ENCODE results near the gene LBH. TPM values are rescaled to one million over a fixed set of nuclear protein-coding genes. Genes with fewer than 3 reads are reported as not detected.
A peak's percentile ranks its signal among the peaks of the same experiment; 100 is the strongest.

Gene LBH
- total RNA-seq (2021; ENCODE audit: unreplicated experiment) (1.2 TPM), Bru-seq, nascent RNA (percentile 8 among the genes with signal in this experiment), BruChase-seq, experiment 1, labeled RNA remaining after a 6-hour chase (percentile 4 among the genes with signal in this experiment), BruChase-seq, experiment 2, labeled RNA remaining after a 2-hour chase (percentile 8 among the genes with signal in this experiment)
- polyA plus RNA-seq (2012) = 0.23 and 0.39 TPM in 2 replicates
- long read RNA-seq, partial matches to known transcripts = 0 of 1 reads
- long read RNA-seq, other reads (novel, unspliced or antisense) = 1 of 1 reads

DNA sequence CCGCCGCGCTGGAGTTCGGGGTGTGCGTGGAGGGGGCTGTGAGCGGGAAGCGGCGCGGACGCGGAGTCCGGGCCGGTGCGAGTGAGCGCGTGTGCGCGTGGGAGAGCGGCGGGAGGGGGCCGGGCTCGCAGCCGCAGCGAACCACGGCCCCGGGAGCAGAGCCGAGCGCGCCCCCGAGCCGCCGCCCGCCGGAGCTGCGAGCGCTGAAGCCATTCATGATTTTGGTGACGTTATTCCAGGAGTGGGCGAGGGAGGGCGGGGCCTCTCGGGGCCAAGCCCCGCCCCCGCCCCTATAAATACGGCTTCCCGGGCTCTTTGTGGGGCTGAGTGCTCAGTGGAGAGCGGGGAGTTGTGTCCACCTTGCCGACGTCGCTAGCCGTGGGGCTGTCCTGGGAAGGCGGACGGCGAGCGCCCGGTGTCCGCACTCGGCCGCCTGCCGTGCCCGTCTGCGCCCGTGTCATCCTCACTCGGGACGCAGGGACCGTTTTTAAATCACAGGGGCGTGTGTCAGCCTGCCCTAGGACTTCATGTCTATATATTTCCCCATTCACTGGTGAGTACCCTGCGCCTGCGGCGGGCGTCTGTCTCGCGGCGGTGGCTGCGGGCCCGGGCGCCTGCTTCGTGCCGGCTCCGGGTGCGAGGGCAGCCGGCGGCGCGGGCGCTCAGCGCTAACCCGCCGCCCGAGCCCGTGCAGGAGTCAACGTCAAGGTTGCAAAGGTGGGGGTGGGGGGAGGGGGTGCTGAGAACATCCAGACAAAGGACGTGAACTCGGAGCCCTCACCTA is at the start of gene LBH:
LBH (plus strand) TSS at position 323 of the 784 bp plus-strand sequence; CDS start at position 528, 205 bp downstream.
- Histone ChIP-seq H2AFZ (ENCODE audit: low read depth, low read length, poor library complexity, severe bottlenecking) (no peak within 1 kb of the TSS), H3K9me2 (ENCODE audit: insufficient read depth) (no peaks in the 10 kb centered on the region), H3K36me3 (ENCODE audit: control insufficient read depth in 1 of 2, insufficient read depth in 2 of 2, low read length in 2 of 2) (no peaks in the 10 kb centered on the region), H3K27ac (ENCODE audit: low read depth, low read length) (no peak within 1 kb of the TSS), H3K9me3 (ENCODE audit: control insufficient read depth in 1 of 2, insufficient read depth in 1 of 2, low read depth in 1 of 2, low read length in 2 of 2) (no peaks in the 10 kb centered on the region), H3K27me3 (ENCODE audit: insufficient read depth, low read length) (peaks cover 12% of the 10 kb centered on the region; the same call in 1 of the 2 replicates), H3K4me1 (ENCODE audit: control insufficient read depth in 1 of 2, insufficient read depth in 2 of 2, low read length in 2 of 2) (no peaks in the 10 kb centered on the region), H3K9ac (ENCODE audit: low read length) (no peak within 1 kb of the TSS), H4K20me1 (ENCODE audit: insufficient read depth) (no peaks in the 10 kb centered on the region), H3K4me2 (ENCODE audit: low read length) (no peak within 1 kb of the TSS), H3K4me3 (replicated peaks in 1 of 2; ENCODE audit: low read depth in 1 of 2, low read length in 2 of 2) (no peak within 1 kb of the TSS), H3K79me2 (ENCODE audit: insufficient read depth, low read length) (no peaks in the 10 kb centered on the region)
- ATAC-seq (no peak), DNase-seq (ENCODE audit: low read depth, low spot score) (no peak)
- TF ChIP-seq, protein P1, sequence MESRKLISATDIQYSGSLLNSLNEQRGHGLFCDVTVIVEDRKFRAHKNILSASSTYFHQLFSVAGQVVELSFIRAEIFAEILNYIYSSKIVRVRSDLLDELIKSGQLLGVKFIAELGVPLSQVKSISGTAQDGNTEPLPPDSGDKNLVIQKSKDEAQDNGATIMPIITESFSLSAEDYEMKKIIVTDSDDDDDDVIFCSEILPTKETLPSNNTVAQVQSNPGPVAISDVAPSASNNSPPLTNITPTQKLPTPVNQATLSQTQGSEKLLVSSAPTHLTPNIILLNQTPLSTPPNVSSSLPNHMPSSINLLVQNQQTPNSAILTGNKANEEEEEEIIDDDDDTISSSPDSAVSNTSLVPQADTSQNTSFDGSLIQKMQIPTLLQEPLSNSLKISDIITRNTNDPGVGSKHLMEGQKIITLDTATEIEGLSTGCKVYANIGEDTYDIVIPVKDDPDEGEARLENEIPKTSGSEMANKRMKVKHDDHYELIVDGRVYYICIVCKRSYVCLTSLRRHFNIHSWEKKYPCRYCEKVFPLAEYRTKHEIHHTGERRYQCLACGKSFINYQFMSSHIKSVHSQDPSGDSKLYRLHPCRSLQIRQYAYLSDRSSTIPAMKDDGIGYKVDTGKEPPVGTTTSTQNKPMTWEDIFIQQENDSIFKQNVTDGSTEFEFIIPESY (IDR thresholded peaks at IDR 0.05; ENCODE audit: extremely low read depth, insufficient replicate concordance, low read length) = no peak
- TF ChIP-seq RAD21 (IDR thresholded peaks at IDR 0.05; ENCODE audit: low read depth) (no peak), POLR2A (IDR thresholded peaks at IDR 0.05; ENCODE audit: borderline replicate concordance, extremely low read depth, insufficient read depth, insufficient read length) (no peak), SIN3A (IDR thresholded peaks at IDR 0.05; ENCODE audit: low read depth) (no peak), ZNF274 (IDR thresholded peaks at IDR 0.05; ENCODE audit: low read depth, low read length) (no peak), FOSL1 (IDR thresholded peaks at IDR 0.05; ENCODE audit: low read depth) (no peak), CTCF (IDR thresholded peaks at IDR 0.05 in 2 of 3, conservative IDR thresholded peaks at IDR 0.05 in 1 of 3; ENCODE audit: borderline replicate concordance in 1 of 3, insufficient read depth in 1 of 3, low read depth in 2 of 3, low read length in 2 of 3) (no peak), ELF1 (IDR thresholded peaks at IDR 0.05; ENCODE audit: borderline replicate concordance, low read depth) (no peak), TCF7L2 (IDR thresholded peaks at IDR 0.05; ENCODE audit: borderline replicate concordance, extremely low read depth, insufficient read depth, insufficient read length) (no peak), JUND (IDR thresholded peaks at IDR 0.05) (no peak), ZFX (IDR thresholded peaks at IDR 0.05) (no peak), SP1 (IDR thresholded peaks at IDR 0.05; ENCODE audit: low read depth) (no peak), CEBPB (IDR thresholded peaks at IDR 0.05; ENCODE audit: low read depth) (no peak), EGR1 (IDR thresholded peaks at IDR 0.05; ENCODE audit: low read depth) (no peak), SRF (IDR thresholded peaks at IDR 0.05; ENCODE audit: low read depth) (no peak), CBX3 (IDR thresholded peaks at IDR 0.05; ENCODE audit: low read depth) (no peak), EZH2phosphoT487 (IDR thresholded peaks at IDR 0.05; ENCODE audit: borderline replicate concordance) (no peak), POLR2AphosphoS5 (IDR thresholded peaks at IDR 0.05; ENCODE audit: low read depth, low read length) (no peak)
- TF ChIP-seq, protein P2, sequence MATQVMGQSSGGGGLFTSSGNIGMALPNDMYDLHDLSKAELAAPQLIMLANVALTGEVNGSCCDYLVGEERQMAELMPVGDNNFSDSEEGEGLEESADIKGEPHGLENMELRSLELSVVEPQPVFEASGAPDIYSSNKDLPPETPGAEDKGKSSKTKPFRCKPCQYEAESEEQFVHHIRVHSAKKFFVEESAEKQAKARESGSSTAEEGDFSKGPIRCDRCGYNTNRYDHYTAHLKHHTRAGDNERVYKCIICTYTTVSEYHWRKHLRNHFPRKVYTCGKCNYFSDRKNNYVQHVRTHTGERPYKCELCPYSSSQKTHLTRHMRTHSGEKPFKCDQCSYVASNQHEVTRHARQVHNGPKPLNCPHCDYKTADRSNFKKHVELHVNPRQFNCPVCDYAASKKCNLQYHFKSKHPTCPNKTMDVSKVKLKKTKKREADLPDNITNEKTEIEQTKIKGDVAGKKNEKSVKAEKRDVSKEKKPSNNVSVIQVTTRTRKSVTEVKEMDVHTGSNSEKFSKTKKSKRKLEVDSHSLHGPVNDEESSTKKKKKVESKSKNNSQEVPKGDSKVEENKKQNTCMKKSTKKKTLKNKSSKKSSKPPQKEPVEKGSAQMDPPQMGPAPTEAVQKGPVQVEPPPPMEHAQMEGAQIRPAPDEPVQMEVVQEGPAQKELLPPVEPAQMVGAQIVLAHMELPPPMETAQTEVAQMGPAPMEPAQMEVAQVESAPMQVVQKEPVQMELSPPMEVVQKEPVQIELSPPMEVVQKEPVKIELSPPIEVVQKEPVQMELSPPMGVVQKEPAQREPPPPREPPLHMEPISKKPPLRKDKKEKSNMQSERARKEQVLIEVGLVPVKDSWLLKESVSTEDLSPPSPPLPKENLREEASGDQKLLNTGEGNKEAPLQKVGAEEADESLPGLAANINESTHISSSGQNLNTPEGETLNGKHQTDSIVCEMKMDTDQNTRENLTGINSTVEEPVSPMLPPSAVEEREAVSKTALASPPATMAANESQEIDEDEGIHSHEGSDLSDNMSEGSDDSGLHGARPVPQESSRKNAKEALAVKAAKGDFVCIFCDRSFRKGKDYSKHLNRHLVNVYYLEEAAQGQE (IDR thresholded peaks at IDR 0.05; ENCODE audit: low read depth) = no peak
- TF ChIP-seq, protein P3, sequence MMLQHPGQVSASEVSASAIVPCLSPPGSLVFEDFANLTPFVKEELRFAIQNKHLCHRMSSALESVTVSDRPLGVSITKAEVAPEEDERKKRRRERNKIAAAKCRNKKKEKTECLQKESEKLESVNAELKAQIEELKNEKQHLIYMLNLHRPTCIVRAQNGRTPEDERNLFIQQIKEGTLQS (IDR thresholded peaks at IDR 0.05) = no peak
- POLR2A ChIA-PET = no interaction called here
- BruUV-seq (replicated peaks) = no TSS peak
- CTCF ChIA-PET = no interaction called here
- RAD21 ChIA-PET (ENCODE audit: low non-redundant PET in 1 of 2, low total read pairs in 2 of 2, uncharacterized antibody in 2 of 2, unreplicated experiment in 2 of 2) = no interaction called here
- intact Hi-C loops (cut with micrococcal nuclease) = no loop called here
